RWPE2 (cell line): ENCODE data around the gene ATP13A5.

Experiments used
- ATAC-seq: fragments of 200-7000 bp; cut with Tn5 transposase; 3 replicates; pipeline ENCODE4 v1.9.1; 2021; ENCODE audit warnings: low read depth
- DNase-seq: peaks from one replicate; pipeline ENCODE4 v3.0.0-alpha.2; 2020; ENCODE audit warnings: low spot score
- H3K27ac ChIP-seq: fragments of 450-650 bp; 2 replicates; pipeline ENCODE4 v1.5.1; 2017; ENCODE audit warnings: mild to moderate bottlenecking; ENCODE audit not compliant: poor library complexity, severe bottlenecking
- H3K27me3 ChIP-seq: fragments of 250-450 bp; sonication (Bioruptor Pico); 2 replicates; pipeline ENCODE4 v1.5.1; 2021; ENCODE audit warnings: mild to moderate bottlenecking, moderate library complexity; ENCODE audit not compliant: insufficient read depth, poor library complexity, severe bottlenecking
- H3K36me3 ChIP-seq: fragments of 250-450 bp; sonication (Bioruptor Pico); 2 replicates; pipeline ENCODE4 v1.5.1; 2020; ENCODE audit warnings: low read depth, mild to moderate bottlenecking, moderate library complexity
- H3K4me1 ChIP-seq: fragments of 250-450 bp; sonication (Bioruptor Pico); 2 replicates; pipeline ENCODE4 v1.5.1; 2021; ENCODE audit warnings: mild to moderate bottlenecking, moderate library complexity; ENCODE audit not compliant: insufficient read depth, poor library complexity, severe bottlenecking
- H3K4me3 ChIP-seq: fragments of 250-450 bp; sonication (Bioruptor Pico); 2 replicates; pipeline ENCODE4 v1.5.1; 2021; ENCODE audit warnings: mild to moderate bottlenecking, moderate library complexity; ENCODE audit not compliant: severe bottlenecking
- H3K9me3 ChIP-seq: fragments of 250-450 bp; sonication (Bioruptor Pico); 2 replicates; pipeline ENCODE4 v1.5.1; 2021; ENCODE audit warnings: mild to moderate bottlenecking, moderate library complexity; ENCODE audit not compliant: severe bottlenecking
- CTCF ChIP-seq: fragments of 450-650 bp; IDR thresholded peaks from one replicate; pipeline ENCODE4 v1.5.1; 2017; ENCODE audit warnings: mild to moderate bottlenecking, moderate library complexity; ENCODE audit not compliant: poor library complexity, severe bottlenecking

The ATP13A5 gene

GRCh38 chr3:193230610-193231009 lies 147.9 kb downstream of the ATP13A5 start:
- peaks cover 6% of the 10 kb centered on the region for H3K4me1 ChIP-seq
- H3K27ac ChIP-seq = no peak overlapping the region
- TF ChIP-seq CTCF = no peak
- H3K9me3 ChIP-seq = no peaks in the 10 kb centered on the region
- DNase-seq (no peak), ATAC-seq (no peak)
- H3K27me3 ChIP-seq = no peaks in the 10 kb centered on the region
- H3K36me3 ChIP-seq = no peaks in the 10 kb centered on the region
- no peak overlapping the region for H3K4me3 ChIP-seq

GRCh38 chr3:193229851-193230420 lies 148.6 kb downstream of the ATP13A5 start:
- ATAC-seq (no peak), DNase-seq (no peak)
- Histone ChIP-seq H3K27me3 (no peaks in the 10 kb centered on the region), H3K36me3 (no peaks in the 10 kb centered on the region), H3K4me1 (peaks cover 6% of the 10 kb centered on the region), H3K4me3 (no peak overlapping the region), H3K27ac (no peak overlapping the region), H3K9me3 (no peaks in the 10 kb centered on the region)
- no peak for TF ChIP-seq CTCF

GRCh38 chr3:193228206-193228605 lies 150.3 kb downstream of the ATP13A5 start:
- DNase-seq (no peak), ATAC-seq (no peak)

GRCh38 chr3:193225302-193226125 lies 153.0 kb downstream of the ATP13A5 start:
- Histone ChIP-seq H3K4me1 (no peaks in the 10 kb centered on the region), H3K27me3 (peaks cover 6% of the 10 kb centered on the region), H3K36me3 (no peaks in the 10 kb centered on the region), H3K9me3 (no peaks in the 10 kb centered on the region), H3K4me3 (no peak overlapping the region), H3K27ac (no peak overlapping the region)
- DNase-seq = no peak
- no peak for ATAC-seq
- TF ChIP-seq CTCF = no peak

More at GRCh38 chr3:193228206-193228605, 150.3 kb downstream of the ATP13A5 start:
- no peaks in the 10 kb centered on the region for H3K9me3 ChIP-seq
- H3K4me3 ChIP-seq = no peak overlapping the region
- H3K36me3 ChIP-seq = no peaks in the 10 kb centered on the region
- peaks cover 6% of the 10 kb centered on the region for H3K27me3 ChIP-seq
- TF ChIP-seq CTCF = no peak
- no peak overlapping the region for H3K27ac ChIP-seq
- H3K4me1 ChIP-seq = peaks cover 6% of the 10 kb centered on the region
